ENCODE measurements around the gene C5orf58.

The C5orf58 gene

GRCh38 chr5:170294057-170294456 lies 61.3 kb downstream of the C5orf58 start:
- Histone ChIP-seq H3K9me3 (ENCODE audit: control insufficient read depth, insufficient read depth, low read length) (no peaks in the 10 kb centered on the region), H3K36me3 (ENCODE audit: control insufficient read depth, insufficient read depth, low read length) (no peaks in the 10 kb centered on the region), H3K4me1 (ENCODE audit: control insufficient read depth, insufficient read depth, low read length) (no peaks in the 10 kb centered on the region), H3K9ac (ENCODE audit: low read depth, low read length) (no peak overlapping the region), H3K4me3 (ENCODE audit: low read depth, low read length) (no peak overlapping the region), H3K27me3 (ENCODE audit: control insufficient read depth, insufficient read depth, low read length) (no peaks in the 10 kb centered on the region), H3K27ac (ENCODE audit: low read depth, low read length) (no peak overlapping the region)

DNA sequence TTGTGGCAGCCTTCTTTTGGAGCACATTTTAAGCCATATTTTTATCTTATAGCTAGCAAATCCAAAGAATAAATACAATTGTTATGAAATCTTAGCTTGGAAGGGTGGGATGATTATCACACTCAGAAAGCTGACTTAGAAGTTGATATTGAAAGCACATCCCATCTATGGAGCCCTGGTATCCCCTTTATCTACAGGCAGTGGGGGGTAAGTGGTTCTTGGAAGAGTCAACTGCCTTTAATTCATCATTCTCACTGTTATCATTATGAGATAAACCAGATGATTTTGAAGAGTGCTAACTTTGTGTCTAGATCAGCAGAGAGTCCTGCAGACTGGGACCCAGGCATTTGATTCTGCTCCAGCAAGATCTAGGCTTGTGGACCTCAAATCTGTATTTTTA lies 61.8 kb downstream of the C5orf58 start:
- Histone ChIP-seq H3K4me3 (ENCODE audit: low read depth, low read length) (no peak overlapping the region), H3K9ac (ENCODE audit: low read depth, low read length) (no peak overlapping the region), H3K27ac (ENCODE audit: low read depth, low read length) (no peak overlapping the region), H3K9me3 (ENCODE audit: control insufficient read depth, insufficient read depth, low read length) (no peaks in the 10 kb centered on the region), H3K4me1 (ENCODE audit: control insufficient read depth, insufficient read depth, low read length) (no peaks in the 10 kb centered on the region), H3K36me3 (ENCODE audit: control insufficient read depth, insufficient read depth, low read length) (no peaks in the 10 kb centered on the region), H3K27me3 (ENCODE audit: control insufficient read depth, insufficient read depth, low read length) (no peaks in the 10 kb centered on the region)
